Left renal cortex interstitium (tissue), 4 donors: ENCODE measurements around the gene HDAC9. TPM values are rescaled to one million over a fixed set of nuclear protein-coding genes. Genes with fewer than 3 reads are reported as not detected.

ENCODE experiments used
- DNase-seq, 4 donors: peaks; one replicate each; pipeline ENCODE4 v3.0.0-alpha.2; 2013; ENCODE audit warnings: low read depth in 4 of 4, low spot score in 2 of 4, missing footprints in 1 of 4
- polyA plus RNA-seq, 4 donors: library from polyadenylated mRNA; unstranded; fragments of 120-200 nt; gene quantifications; one replicate each; pipeline ENCODE4 v1.2.1, GENCODE V29; 2013; ENCODE audit not compliant: insufficient read length in 4 of 4

Gene HDAC9
- polyA plus RNA-seq, 4 donors = 8.1 to 11.7 (median 10.0) TPM

DNA sequence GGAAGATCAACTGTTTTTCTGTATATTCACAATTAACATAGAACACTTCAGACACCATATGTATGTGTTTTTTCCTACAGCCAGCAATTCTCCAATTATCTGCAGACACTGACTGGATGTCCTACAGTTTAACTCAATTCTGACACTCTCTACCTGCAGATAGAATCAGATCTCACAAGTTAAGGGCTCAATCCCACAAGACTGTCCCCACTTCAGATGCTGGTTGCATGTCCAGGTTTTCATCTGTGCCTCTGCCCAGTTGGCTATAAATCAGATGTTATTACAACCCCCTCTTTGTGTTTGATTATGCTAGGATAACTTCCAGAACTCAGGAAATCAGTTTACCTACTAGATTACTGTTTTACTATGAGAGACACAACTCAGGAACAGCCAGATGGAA is 326.0 kb downstream of the HDAC9 start:
- DNase-seq = no peak

DNA sequence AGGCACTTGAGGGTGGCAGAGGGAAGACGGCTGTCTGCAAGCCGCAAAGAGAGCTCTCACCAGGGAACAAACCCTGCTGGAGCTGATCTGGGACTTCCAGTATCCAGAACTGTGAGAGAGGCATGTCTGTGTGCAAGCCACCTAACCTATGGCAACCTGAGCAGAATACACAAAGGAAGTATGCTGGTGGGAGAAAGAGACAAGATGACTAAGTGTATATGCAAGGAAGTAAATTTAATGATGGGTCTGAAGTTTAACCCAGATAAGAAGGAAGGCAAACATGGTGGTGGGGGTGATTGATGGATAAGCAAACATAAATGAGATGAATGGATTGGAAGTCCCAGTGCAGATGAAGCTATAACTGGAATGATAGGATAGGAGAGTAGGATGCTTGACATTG is 328.6 kb downstream of the HDAC9 start:
- no peak for DNase-seq

DNA sequence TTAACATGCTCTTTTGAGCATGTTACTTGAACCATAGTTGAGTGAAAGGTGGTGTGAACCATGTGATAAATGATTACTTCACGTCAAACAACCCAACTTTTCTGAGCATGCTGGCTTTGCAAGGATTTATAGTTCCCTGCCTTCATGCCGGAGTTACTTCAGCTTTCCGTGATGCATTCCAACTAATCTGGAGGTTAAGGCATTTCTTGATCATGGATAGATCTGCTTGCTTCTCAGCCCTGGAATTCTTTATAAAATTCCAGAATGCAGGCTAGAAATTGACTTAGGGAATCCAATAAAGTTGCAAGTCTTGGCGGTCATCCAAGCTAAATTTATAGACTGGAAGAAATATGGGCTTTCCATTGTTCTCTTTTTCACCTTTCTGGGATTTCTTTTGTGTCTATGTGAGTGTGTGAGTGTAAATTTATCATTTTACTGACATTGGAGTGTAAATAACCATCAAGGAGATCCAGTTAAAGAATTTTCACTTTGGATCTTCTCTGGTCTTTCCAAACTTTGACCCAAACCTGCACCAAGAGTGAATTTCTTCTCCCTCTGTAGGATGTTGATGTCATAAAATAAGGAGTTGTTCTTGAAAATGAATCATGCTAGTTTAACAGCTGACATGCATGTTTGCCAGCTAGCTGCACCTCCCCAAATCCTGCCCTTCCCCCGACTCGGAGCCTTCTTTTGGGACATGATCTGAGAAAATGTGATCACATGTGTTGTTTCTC is 332.9 kb downstream of the HDAC9 start:
- no peak for DNase-seq

DNA sequence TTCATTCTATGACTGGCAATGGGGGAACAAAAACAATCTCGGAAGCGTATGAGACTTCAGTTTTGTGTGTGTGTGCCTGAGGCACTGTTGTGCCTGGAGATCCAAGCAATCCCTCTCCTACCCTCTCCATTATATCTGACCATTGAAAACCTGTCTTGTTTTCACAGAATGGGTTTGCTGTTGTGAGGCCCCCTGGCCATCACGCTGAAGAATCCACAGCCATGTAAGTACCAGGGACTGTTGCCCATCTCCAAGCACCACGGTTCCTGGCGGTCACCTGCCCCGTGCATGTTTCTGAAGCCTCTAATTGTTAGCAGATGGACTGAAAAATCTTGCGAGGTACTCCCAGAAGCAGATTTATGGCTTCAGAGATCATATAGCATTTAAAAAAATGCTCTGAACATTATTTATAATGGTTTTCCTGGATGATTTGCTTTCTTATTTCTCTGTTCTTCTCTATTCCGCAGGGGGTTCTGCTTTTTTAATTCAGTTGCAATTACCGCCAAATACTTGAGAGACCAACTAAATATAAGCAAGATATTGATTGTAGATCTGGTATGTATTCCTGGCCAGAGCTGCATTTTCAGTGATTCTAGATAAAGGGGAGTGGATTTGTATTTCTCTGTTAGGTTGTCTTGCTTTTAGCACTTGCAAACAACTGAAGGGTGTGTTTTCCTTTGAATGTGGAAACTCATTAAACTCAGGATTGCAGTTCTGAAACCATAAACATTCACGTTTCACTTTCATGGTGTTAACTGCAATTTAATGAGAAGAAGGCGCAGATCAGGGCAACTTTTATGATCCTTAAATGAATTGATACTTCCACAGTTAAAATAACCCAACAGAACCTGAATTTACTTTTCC is 333.7 kb downstream of the HDAC9 start:
- DNase-seq = no peak

DNA sequence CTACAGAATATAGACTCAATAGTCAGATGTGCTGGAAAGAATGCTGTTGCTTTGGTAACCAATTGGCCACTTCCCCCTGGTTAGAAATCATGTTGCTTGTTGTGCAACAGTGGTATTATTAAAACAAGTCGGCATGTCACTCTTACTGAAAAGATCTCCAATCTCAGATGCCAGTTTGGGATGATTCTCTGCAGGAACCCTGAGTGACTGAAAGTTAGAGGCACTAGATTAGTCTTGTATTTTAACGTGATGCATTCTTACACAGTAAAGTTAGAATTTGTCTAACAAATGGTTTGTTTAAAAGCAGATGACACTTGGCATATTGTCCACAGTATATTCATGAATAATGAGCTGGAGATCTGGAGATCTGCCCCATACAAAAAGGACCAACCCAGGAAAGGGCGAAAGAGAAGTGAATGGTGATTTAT is 334.3 kb downstream of the HDAC9 start:
- no peak for DNase-seq

DNA sequence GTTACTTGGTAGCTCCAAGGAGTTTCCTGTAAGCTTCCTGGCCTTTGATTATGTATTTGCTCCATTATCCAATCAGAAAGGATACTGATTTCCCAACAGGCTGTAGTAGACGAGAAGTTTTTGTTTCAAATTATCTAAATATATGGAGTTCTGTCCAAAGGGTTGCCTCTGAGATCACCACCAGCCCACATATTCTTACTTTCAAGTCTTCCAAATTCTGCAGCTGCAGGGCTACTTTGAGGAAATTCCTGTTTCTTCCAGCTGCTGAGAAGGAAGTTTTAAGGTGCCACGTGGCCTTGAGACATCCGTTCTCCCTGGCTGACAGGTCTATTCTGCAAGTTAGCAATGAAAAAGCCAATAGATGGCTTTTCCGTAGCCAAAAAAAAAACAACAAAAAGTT is 335.9 kb downstream of the HDAC9 start:
- DNase-seq = no peak

DNA sequence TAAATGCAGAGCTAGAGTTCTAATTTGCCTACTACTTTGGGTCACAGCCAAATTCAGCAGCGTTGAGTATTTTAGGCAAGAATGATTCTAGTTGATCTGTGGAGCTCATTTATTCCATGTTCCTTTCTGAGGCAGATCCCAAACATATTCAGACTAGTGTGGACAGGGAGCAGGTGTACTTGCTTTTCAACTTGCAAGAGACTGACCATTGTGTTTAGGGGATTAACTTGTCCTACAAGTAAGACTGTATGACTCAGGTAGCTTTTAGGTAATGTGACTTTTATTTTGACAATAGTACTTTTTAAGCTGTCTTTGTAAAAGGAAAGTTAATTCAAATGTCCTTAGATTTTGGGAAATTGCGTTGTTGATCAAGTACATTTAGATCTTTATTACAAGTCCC is 336.4 kb downstream of the HDAC9 start:
- DNase-seq = no peak

DNA sequence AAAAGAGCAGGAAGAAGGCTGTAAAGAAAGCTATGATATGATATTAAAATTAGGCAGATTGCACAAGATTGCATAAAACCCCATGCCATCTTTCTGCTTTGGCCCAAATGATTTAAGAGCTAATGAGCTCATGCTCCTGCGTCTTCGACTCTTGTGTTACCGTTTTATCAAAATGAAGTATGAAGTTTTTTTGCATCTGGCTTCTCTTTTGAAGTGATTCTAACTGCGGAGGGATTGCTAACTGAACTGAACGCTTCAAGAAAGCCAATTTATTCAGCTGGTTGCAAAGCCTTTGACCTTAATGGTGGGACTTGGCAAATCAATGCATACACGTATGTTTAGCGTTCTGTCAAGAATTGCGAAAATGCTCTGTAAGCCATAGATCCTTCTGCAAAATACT is 339.0 kb downstream of the HDAC9 start:
- no peak for DNase-seq

DNA sequence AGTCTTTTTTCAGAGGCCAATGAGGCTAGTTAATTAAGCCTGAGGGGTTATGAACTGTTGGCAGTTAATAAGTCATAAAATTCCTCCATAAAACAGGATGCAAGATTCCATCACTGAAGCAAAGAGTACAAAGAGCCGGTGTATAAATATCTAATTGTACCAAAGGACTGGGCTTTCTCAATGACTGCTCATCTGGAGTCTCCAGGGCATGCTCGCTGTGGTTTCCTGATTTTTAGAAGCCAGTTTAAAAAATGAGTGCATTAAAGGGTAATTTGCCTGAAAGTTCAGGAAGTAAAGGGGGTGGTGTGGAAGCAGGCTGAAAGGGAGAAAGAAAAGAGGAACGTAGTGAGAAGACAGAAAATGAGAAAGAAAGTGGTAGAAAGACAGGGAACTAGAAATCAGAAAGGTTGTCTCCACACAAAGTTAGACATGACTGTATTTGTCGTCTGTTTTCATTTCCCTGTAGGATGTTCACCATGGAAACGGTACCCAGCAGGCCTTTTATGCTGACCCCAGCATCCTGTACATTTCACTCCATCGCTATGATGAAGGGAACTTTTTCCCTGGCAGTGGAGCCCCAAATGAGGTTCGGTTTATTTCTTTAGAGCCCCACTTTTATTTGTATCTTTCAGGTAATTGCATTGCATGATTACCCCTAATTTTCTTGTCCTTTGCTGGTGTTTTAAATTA is 339.6 kb downstream of the HDAC9 start:
- DNase-seq = no peak

DNA sequence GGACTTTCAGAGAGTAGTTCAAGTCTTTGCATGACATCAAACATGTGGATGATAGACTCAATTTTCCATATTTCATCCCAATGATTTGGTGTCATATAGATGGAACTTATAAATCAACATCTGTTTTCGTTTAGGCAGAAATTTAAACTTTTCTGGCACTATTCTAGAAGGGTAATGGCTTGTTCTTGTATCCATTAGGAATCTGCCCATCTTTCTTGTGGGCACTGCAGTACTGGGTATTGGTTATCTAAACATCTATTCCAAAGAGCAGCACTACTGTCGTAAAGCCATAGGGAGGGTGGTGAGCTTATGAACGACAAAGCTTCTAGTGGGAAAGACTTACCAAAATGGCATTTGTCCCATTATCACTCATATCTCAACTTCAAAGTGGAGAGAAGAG is 348.4 kb downstream of the HDAC9 start:
- no peak for DNase-seq

DNA sequence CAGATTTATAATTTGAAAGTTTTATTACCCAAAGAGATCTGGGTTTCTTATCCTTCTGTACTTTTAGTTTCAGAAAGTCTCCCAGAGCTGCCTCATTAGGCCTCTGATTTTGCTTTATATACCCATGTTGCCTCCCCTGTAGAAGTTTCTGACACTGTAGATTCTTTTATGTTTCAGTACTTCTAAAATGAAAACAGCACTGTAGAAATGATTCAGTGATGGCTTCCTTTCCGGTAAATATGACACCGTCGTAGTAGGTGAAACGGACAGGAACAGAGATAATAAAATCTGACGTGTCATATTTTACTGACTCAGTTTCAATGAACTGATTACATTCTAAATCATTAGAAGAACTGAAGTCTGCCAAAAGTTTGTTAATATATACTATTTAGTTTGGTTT is 349.2 kb downstream of the HDAC9 start:
- DNase-seq = no peak

DNA sequence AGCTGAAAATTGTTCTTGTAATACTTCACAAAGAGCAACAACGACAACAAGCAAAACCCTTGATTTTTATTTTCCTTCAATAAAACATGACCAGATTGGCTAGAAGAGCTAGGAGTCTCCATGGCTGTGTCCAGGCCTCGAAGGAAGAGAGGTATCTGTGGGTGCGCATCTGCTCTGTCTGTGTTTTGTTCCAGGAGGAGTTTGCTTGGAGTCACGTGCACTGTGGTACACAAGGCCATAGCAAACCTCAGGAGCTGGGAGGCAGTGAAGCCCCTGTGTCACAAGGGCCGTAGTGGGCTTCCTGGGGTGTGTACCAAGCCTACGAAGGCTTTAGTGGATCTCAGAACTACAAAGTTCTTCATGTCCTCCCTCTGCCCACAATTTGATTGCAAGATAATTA is 350.2 kb downstream of the HDAC9 start:
- DNase-seq = no peak

DNA sequence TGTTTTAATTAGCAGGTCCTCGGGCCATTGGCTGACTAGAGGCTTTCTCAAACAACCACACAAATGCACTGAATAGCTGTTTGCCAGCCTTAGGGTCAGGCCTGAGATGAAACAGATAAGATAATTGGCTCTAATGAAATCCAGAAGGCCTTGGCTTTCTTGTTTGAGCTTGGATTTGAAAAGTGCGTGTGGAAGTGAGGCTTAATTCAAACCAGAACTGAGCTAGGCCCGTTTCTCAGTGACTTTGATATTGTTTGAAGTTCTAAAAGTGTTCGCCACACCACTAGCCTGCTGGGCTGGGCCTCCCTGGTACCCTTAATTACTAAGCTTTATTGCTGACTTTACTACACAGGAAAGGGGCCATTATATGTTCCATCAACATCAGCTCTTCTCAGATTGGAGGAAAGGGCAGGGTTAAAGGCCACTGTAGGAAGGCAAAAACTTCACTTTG is 351.2 kb downstream of the HDAC9 start:
- DNase-seq = no peak

DNA sequence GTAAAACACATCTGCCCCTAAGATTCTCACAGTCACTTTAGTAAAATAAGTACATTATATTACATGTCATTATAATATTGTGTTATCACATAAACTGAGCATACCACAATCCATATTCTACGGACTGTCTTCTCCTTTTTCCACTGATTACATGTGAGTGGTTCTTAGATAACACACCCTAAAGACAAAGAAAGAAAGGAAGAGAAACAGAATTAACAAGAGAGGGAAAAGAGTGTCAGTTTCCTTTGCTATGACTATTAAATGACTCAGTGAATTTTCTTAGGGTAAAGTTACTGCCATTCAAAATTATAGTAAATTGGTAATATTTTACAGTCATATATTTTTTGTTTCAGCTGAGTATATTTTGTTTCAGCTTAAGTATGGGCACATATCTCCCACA is 353.6 kb downstream of the HDAC9 start:
- DNase-seq = no peak

DNA sequence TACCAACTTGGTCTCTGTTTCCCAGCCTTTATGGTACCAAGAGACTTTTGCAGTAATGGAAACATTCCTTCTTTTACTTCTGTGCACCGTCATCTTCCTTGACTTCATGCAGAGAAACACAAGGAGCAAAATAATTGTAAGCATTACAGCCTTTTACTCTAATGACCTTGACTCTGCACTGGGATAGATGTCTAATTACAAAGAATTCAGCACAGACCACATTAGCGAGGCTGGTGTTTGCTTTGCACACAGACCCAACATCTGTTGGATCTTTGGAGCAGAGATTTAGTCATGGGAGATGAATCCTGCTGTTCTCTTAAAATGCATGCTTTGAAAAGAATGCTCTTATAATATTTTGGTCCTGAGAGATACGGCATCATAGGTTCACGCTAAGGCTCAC is 360.2 kb downstream of the HDAC9 start:
- no peak for DNase-seq

DNA sequence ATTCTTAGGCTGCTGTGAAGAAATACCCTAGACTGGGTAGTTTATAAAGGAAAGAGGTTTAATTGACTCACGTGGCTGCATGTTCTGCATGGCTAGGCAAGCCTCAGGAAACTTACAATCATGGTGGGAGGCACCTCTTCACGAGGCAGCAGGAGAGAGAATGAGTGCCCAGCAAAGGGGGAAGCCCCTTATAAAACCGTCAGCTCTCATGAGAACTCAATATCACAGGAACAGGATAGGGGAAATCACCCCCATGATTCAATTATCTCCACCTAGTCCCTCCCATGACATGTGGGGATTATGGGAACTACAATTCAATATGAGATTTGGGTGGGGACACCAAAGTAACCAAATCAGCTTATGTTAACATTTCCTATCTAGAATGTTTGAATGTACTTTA is 362.7 kb downstream of the HDAC9 start:
- no peak for DNase-seq

DNA sequence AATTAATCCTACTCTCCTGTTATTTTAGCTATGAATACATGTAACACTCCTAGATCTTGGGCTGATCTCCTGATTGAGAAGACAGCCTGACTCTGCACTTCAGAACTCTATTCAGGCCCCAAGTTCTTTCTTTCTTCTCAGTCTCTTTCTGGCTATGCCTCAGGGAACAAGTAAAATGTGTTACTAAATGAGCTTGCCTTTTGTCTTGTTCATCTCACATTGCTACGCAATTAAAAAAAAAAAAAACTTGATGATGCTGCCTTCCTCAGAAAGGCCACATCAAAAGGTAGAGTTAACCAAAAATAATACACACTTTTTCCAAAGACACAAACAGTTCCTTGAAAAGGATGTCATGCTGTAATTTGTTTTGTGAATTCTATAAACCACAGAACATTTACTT is 363.8 kb downstream of the HDAC9 start:
- no peak for DNase-seq

DNA sequence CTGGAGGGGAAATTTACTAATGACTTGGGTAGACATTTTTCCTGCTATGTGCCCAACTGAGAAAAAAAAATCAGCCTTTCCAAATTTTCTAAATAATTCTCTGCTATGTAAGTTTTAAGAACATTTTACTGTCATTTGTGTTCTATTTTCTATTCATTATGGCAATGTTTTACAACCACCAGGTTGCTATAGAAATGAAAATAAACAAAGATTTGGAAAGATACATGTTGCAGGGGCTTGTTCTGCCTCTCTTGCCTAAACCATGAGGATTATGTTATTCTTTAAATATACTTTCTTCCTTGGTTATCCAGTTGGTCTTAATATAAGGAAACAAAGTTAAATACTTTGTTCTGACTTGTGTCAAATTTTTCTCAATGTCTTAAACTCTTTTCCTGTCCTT is 364.7 kb downstream of the HDAC9 start:
- no peak for DNase-seq

DNA sequence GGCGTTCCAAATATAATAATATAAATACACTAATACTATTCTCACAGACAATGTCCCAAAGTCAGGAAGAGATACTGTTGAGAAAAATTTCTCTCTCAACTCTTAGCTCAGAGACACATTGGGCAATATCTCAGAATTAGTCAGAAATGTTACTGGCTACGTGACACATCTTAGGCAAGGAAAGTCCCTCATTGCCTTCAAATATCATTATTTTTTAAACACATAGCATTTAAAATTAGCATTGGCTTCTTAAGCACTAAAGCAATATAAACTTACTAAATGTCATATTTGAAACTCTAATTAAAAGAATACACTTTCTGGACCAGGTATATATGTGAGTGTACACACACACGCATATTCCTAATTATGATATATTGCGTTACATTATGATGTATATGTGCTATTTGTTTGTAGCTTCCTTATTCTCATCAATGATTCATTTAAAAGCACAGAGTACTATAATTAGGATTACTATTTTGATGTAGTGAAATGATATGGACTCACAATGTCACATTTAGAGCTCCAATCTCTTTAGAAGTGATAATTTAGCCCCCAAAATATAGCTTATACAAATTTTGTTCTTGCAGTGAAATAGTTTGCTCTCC is 366.1 kb downstream of the HDAC9 start:
- no peak for DNase-seq

DNA sequence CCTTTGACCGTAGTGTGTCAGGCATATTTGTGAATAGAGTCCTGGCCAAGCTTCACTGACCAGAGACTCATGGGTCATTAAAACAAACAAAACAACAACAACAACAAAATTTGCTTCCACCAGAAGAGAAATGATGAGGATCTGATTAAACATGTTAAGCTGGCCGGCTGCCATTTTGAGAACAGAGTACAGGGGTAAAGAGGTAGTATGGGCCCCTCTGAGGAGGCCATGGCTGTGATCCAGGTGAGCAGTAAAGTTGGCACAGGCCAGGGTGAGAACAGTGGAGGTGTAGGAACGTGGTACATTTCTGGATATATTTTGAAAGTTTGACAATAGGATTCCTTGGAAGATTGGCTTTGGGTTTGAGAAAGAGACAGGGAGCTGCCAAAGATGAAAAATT is 369.4 kb downstream of the HDAC9 start:
- DNase-seq = no peak
